GM10266 (cell line): ENCODE measurements around the gene MIR17HG.
"Not testable (repeated sequence)": the region's sequence is repeated elsewhere in the genome, so short reads cannot be mapped to it uniquely, and the experiment has no call there.

Experiments
- DNase-seq: peaks from one replicate; pipeline ENCODE4 v3.0.0; 2012; ENCODE audit errors: extremely low spot score
- TF ChIP-seq, protein P1 (sequence below): IDR thresholded peaks from 2 replicates; pipeline ENCODE4 v1.5.1; 2012; ENCODE audit warnings: mild to moderate bottlenecking, low read depth; ENCODE audit not compliant: control insufficient read depth, insufficient read depth; ENCODE audit errors: missing control alignments

Gene MIR17HG

DNA sequence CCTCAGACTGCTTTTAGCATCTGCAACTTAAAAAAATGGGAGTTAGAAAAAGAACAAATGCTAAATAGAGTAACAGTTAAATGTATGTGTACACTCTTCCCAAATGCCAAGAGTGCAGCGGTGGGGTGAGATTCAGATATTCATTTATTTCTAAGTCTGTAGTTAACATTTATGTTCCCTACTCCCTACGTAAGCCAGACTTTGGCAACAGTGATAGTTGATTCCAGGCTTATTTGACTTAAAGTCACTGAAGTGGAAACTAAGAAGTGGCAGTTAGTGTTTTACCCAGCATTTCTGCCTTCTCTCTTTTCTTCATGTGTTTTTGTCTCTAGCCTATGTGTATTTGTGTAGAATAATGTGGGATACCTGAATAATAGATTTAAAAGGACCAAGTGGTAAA, 4.5 kb downstream of the MIR17HG start:
- TF ChIP-seq, protein P1, sequence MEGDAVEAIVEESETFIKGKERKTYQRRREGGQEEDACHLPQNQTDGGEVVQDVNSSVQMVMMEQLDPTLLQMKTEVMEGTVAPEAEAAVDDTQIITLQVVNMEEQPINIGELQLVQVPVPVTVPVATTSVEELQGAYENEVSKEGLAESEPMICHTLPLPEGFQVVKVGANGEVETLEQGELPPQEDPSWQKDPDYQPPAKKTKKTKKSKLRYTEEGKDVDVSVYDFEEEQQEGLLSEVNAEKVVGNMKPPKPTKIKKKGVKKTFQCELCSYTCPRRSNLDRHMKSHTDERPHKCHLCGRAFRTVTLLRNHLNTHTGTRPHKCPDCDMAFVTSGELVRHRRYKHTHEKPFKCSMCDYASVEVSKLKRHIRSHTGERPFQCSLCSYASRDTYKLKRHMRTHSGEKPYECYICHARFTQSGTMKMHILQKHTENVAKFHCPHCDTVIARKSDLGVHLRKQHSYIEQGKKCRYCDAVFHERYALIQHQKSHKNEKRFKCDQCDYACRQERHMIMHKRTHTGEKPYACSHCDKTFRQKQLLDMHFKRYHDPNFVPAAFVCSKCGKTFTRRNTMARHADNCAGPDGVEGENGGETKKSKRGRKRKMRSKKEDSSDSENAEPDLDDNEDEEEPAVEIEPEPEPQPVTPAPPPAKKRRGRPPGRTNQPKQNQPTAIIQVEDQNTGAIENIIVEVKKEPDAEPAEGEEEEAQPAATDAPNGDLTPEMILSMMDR = no peak
- DNase-seq = no peak

DNA sequence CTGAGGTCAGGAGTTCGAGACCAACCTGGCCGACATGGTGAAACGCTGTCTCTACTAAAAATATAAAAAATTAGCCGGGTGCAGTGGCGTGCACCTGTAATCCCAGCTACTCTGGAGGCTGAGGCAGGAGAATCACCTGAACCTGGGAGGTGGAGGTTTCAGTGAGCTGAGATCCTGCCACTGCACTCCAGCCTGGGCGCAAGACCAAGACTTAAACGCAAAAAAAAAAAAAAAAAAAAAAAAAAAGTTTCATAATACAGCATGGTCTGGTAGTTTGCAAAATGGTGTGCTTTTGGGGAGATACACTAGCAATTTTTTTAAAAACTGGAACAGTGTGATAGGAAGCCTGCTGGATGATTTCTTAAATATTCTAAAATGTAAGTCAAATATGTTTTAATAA, 5.4 kb downstream of the MIR17HG start:
- not testable (repeated sequence) for DNase-seq

DNA sequence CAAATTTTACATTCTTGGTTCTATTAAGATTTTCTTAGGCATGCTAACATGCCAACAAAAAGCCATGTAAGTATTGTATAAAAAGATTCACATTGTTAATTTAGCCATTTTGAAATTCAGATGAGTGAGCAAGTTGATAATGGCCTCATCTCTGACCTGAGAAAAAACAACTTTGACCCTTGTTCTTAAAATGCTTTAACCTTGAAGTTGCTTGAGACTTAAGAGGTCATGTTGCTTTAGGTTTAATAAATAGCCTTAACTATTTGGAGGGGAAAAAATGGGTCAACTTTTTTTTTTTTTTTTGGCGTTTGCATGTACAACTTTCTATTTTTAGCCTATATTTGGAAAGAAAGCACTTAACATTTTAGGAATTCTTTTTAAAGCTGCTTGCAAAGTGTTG, 6.0 kb downstream of the MIR17HG start:
- no peak for DNase-seq
- TF ChIP-seq, protein P1 = no peak

DNA sequence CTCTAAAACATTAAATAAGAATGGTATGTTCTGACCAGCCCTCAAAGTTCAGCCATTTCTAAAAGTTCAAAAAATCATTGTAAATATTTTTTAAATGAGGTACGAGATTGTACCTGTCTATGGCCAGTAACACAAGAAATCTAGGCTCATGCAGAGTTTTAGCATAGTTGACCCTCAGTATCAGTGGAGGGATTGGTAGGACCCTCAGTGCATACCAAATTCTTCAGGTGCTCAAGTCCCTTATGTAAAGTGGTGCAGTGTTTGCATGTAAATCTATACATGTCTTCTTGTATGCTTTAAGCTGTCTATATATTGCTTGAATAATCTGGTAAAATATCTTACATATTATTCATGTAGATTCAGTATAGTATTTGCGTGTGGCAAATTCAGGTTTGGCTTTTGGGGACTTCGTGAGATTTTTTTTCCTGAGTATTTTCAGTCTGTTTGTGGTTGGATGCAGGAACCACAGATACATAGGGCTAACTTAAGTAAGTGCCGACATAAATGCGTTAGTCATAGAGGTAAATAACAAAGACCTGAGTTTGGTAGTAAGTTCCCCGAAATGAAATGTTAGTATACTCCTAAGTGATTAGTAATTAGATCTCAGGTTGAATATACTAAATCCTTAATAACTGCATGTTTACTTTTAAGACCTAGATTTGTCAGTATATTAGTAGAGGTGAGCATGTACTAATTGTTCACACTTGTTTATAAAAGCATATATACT, 7.8 kb downstream of the MIR17HG start:
- TF ChIP-seq, protein P1 = no peak
- no peak for DNase-seq

DNA sequence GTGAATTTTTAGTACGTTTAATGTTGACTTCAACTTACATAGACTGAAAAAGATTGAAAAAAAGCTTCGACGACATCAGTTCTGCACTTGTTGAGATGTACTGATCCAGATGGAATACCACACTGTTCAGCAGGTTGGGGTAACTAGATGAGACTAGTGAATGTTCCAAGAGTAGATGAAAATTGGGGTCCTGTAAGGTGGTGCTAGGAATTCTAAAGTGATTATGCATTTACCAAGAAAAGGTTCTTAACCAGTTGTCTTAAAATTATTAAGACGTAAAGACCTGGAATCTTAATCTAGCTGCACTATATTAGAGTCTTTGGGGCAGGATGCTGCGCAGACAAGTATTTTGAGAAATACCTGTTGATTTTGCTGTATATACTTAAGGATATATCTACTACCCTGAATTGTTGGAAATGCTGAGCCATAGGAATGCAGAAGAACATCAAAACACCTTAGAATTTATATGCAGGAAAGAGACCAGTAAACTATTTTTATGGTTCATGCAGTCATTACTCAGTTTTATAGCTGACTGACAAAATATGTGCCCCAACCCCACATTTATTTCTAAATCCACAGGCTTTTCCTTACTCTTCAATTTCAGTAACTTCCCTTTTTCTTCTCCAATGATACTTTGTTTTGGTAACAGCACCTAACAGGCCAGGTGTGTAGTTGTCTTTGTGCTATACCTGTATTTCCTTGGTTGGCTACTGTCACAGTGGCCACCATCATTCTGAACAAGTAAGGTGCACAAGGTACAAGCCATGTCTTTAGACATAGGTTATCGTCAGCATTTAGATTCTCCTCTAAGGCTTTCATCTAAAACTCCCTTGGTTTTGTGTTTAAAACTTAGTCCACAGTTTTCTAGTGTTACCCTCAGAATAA, 8.6 kb downstream of the MIR17HG start:
- DNase-seq = no peak
- TF ChIP-seq, protein P1 = no peak

DNA sequence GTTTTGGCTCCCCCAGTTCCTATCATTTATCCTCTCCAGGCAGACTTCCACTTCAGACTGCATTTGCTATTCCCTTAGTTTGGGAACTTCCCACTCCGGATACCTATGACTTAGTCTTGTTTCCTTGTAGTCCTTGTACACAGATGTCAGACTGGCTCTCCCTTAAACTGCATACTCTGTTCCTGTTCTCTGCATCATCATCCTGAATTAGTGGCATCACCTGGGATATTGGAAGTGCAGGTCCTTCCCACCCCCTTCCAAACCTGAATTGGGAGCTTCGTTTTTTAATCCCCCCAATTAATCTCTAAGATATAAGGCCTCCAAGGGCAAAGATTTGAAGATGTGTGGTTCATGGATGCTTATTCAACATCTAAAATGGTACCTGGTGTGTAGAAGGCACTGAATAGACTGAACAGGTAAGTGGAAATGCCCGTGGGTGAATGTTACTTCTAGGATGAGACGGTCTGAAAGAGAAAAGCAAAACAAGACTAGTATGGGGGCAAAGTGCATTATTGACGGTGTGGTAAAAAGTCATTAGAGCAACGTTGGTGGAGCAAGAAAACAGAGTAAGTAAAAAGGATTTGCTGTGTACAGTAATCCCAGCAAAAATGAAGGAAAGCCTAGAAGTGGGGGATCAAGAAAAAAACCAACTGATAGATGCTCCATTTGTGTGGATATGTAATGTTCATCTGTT, 9.6 kb downstream of the MIR17HG start:
- no peak for DNase-seq
- TF ChIP-seq, protein P1 = no peak

DNA sequence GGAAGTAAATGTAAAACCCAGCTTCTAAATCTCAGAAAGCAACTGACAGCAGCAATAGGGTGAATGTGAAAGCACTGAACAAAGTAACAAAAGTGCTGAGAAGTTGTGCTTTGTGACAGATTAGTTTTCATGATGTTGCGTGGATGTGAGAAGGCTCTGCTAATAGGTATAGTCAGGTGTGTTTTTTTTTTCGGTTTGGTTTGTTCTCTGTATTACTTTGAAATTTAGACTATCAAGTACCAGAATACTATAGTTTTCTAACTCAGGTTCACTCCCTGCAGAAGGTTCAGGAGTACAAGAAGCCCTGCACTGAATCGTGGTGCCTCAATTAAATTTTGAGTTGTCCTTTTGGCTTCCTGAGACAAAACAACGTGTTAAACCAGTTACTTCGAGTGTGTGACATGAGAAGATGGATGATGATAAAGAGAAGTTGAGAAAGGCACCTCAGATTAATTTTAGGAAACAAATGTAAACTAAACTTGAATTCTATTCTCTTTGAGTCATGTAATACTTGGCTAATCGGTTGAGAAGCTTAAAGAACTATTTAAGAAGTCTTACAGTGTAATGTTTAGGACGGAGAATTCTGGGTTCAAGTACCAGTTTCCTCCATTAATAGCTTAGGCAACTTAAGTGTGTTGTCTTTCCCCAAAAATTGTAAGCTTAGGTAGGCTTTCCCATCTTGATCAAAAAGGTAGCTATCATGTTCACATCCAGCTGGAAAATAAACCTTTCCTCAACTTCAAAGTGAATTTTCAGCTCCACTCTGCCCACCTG, 10.3 kb downstream of the MIR17HG start:
- no peak for DNase-seq
- TF ChIP-seq, protein P1 = no peak
